ENCODE data around the gene COPS8.

COPS8 gene

DNA sequence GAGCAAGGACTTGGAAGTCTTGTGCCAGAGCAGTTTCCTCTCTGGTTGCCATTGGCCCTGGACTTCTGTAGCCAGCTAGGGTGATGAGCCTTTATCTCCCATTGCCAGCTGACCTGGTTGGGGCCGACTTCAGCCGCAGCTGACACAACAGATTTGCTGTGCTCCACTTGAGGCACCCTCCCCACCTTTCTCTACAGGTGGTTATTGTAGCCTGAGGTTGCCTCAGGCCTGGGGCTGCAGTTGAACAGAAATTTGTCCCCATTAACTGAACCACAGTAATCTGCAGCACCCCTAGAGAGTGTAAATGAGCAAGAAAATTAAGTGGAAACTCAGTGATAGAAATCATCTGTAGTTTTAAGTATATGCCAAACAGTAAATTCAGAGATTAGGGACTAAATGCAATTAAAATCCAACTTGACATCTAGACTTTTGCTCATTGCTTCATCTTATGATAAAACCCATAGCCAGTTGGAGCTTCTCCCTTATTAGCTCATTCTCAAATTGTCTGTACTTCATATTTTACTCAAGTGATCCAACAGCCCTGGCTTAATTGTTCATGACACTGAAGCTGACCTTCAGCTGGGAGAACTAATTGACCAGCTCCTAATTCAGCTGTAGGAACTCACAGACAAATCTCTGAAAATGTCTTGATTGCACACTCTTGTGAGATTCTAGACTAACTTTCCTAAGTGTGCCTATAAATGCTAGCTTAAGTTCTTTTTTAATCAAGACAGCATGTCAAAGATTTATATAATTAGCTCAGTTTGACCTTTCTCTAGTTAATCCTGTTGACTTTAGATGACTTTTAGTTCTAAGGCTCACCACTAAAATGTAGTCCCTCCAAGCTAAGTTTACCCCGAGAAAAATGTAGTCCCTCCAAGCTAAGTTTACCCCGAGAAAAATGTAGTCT, 48.9 kb downstream of the COPS8 start:
- no peak for DNase-seq

DNA sequence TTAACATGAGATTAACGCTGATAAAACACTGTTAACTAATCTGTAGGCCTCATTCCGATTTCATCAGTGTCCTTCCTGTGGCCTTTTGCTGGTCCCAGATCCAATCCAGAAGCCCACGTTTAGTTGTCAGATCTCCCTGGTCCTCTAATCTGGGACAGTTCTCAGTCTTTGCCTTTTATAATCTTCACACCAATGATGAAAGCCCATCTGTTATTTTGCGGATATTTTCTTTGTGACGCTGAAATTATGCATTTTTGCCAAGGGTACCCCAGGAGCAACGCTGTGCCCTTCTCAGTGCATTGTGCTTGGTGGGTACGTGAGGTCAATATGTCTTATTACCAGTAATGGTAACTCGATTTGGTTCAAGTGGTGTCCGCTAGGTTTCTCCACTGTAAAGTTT, 51.1 kb downstream of the COPS8 start:
- DNase-seq = no peak

GRCh38 chr2:237137626-237138323, 52.1 kb downstream of the COPS8 start:
- no peak for DNase-seq

- no peak for DNase-seq
Measured at GRCh38 chr2:237139123-237139675, 53.5 kb downstream of the COPS8 start.

GRCh38 chr2:237140689-237141285, 55.1 kb downstream of the COPS8 start:
- DNase-seq = no peak

DNA sequence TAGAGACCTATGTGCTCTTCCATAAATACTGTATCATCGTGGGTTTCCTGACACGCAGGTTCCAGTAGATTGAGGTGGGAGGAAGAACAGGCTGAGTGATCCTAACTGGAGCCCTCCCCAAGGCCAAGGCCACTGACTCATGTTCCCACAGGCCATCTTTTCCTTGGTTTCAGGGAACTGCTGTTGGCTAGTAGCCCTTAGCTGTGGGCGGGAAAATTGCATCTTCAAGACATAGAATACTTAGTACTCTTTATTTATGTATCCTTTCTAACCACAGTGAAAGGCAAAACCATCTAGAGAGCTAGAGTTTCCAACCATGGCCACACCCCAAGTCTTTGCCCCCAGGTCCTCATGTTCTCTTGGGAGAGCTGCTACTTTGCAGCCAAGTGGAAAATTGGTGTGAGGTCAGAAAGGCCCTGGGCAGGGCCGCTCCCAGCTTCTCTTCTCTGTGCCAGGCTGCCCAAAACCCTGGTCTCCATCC, 55.9 kb downstream of the COPS8 start:
- DNase-seq = no peak

GRCh38 chr2:237143118-237143517, 57.4 kb downstream of the COPS8 start:
- DNase-seq = no peak

GRCh38 chr2:237143676-237144440, 58.2 kb downstream of the COPS8 start:
- DNase-seq = no peak

GRCh38 chr2:237144516-237144915, 58.8 kb downstream of the COPS8 start:
- no peak for DNase-seq

GRCh38 chr2:237147317-237147716, 61.6 kb downstream of the COPS8 start:
- no peak for DNase-seq

GRCh38 chr2:237148624-237149023, 62.9 kb downstream of the COPS8 start:
- DNase-seq = no peak

DNA sequence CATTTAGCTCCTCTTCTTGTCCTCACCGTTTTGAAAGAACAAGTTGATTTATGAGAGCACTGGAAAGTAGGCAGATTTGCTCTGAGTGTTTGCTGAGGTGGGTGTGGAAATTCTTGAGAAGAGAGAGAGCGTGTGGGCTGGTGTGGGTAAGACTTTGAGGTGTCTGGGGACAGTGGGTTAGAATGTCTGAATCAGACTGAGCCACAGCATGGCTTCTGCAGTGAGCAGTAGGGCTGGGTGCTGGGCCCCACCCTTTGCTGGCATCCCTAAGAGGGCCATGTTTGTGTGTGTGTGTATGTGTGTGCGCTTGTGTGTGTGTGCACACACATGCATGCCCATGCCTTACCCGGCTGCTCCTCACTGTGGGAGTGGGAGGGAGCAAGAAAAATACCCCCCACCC, 63.7 kb downstream of the COPS8 start:
- no peak for DNase-seq

All from activated naive CD4-positive, alpha-beta T cell (primary cell).